Right lobe of liver (tissue), 6 donors: Measurements from ENCODE around the gene ADRA1B. TPM values are rescaled to one million over a fixed set of nuclear protein-coding genes. Genes with fewer than 3 reads are reported as not detected.

Experiments
- ATAC-seq, 4 donors: fragments of 200-7000 bp; cut with Tn5 transposase; one replicate each; pipeline ENCODE4 v1.9.1; 2020; ENCODE audit warnings: mild to moderate bottlenecking in 4 of 4, moderate library complexity in 4 of 4
- DNase-seq, 3 donors: peaks; one replicate each; pipeline ENCODE4 v3.0.0-alpha.2; 2020
- H3K27ac ChIP-seq, 3 donors: fragments of 200-600 bp; one replicate each; pipeline ENCODE4 v1.8.0; 2022
- H3K27me3 ChIP-seq, 2 donors: fragments of 200-600 bp; one replicate each; pipeline ENCODE4 v1.8.0; 2022
- H3K36me3 ChIP-seq, 4 donors: fragments of 200-600 bp; sonication (generic) in 1 of 4; one replicate each; pipeline versions ENCODE4 v1.5.1 to v1.8.0; 2017 to 2022; ENCODE audit warnings: control low read depth in 1 of 4
- H3K4me1 ChIP-seq, 4 donors: fragments of 200-600 bp; sonication (generic) in 1 of 4; one replicate each; pipeline versions ENCODE4 v1.5.1 to v1.8.0; 2017 to 2022; ENCODE audit warnings: control low read depth in 1 of 4
- H3K4me3 ChIP-seq, 3 donors: fragments of 200-600 bp; one replicate each; pipeline ENCODE4 v1.8.0; 2022
- H3K9me3 ChIP-seq, 4 donors: fragments of 200-600 bp; sonication (generic) in 1 of 4; one replicate each; pipeline versions ENCODE4 v1.5.1 to v1.8.0; 2017 to 2022; ENCODE audit warnings: control low read depth in 1 of 4
- POLR2A ChIP-seq: fragments of 450-650 bp; IDR thresholded peaks from one replicate; pipeline ENCODE4 v1.6.1; 2017; ENCODE audit warnings: antibody characterized with exemption, mild to moderate bottlenecking
- WGBS: methylation state at CpG from one replicate; pipeline ENCODE4 v1.1.6; 2018; ENCODE audit warnings: low coverage, low lambda C conversion rate; ENCODE audit not compliant: insufficient coverage; ENCODE audit errors: missing lambda C conversion rate; 5-methylcytosine and 5-hydroxymethylcytosine counted together
- intact Hi-C, 2 donors: fragments of 100-400 bp; cut with DNase I; formaldehyde crosslinking; loops; one replicate each; pipeline versions ENCODE4 v1.11.2 to v1.14.1; 2022
- total RNA-seq, 6 experiments: library from RNA; depleted of rRNA in 2 of 6; stranded (reverse); fragments of >200 nt in 2 of 6; fragmentation: NEBNext Ultra II Directional in 3 of 6; extraction: Animal tissue kit (Norgen Biotek cat#: 25700) in 3 of 6; gene quantifications; one replicate each; pipeline versions ENCODE4 v1.1.0 to v1.2.4, GENCODE V29; 2016 to 2023
- TF ChIP-seq, protein P1 (sequence below), 4 donors: fragments of 200-600 bp in 3 of 4; fragments of 450-650 bp in 1 of 4; IDR thresholded peaks; one replicate each; pipeline versions ENCODE4 v1.5.1 to v1.8.0; 2016 to 2022; ENCODE audit warnings: antibody characterized with exemption in 4 of 4, mild to moderate bottlenecking in 2 of 4
- donor health status: DM: no; HTN: yes; CAD: no.
- donor health status: DM: no; HTN: no; CAD: no.
- donor health status: DM: no; HTN: no; CAD: no.
- donor health status: DM: no; HTN: yes; CAD: no.
- donor health status: DM: no; HTN: yes; CAD: no.

Gene ADRA1B
- total RNA-seq, 6 experiments from 2014 or later, result 7.8 to 17.1 (median 10.2) TPM

DNA sequence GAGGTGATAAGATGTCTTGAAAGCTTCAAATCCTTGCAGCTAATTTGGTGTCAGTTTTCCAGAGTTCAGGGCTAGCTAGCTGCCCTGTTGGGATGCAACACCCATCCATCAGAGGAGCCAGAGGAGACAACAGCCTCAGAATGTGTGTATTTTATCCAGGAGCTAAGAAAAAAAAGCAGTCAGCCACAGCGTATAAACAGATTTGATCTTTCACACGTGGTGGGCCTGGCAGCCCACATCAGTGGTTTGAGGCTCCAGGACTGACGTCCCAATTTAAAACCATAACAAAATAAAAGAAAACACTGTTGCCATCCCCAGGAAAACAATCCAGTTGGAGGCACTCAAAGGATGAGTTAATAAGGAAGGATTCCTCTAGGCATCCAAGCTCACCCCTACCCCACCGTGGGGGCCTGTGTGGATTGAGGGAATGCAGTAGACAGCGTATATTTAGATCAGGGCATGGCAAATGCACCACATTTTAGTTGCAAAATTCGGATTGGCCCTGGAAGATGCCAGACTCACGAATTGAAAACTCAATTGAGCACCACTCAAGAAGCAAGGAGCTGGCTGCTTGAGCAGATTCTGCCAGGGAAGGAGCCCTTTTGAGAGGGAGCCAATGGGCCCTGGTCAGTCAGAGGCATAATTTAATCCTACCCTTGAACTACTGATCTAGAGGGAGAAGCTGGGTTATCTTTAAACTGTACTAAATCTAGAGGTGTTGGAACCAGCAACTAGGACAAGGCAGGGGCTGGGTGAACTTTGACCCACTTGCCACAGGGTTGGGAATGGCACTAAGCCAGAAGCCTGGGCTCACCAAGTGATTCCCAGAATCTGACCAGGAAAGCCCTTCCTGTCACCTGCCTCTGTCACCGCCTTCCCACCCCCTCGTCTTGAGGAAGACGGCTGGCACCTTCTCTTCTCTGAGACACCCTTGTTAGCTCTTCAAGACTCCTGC, 17.5 kb downstream of the ADRA1B start:
- Histone ChIP-seq H3K4me1 (peaks cover 0 to 12% (median 4%) of the 10 kb centered on the region in 4 donors), H3K27me3 (no peaks in the 10 kb centered on the region), H3K36me3 (no peaks in the 10 kb centered on the region), H3K9me3 (no peaks in the 10 kb centered on the region), H3K4me3 (no peak overlapping the region), H3K27ac (no peak overlapping the region)
- intact Hi-C loops, result no loop called here
- 48% methylated on average over 7 of the region's 10 CpGs for WGBS
- TF ChIP-seq POLR2A, result no peak
- TF ChIP-seq, protein P1, sequence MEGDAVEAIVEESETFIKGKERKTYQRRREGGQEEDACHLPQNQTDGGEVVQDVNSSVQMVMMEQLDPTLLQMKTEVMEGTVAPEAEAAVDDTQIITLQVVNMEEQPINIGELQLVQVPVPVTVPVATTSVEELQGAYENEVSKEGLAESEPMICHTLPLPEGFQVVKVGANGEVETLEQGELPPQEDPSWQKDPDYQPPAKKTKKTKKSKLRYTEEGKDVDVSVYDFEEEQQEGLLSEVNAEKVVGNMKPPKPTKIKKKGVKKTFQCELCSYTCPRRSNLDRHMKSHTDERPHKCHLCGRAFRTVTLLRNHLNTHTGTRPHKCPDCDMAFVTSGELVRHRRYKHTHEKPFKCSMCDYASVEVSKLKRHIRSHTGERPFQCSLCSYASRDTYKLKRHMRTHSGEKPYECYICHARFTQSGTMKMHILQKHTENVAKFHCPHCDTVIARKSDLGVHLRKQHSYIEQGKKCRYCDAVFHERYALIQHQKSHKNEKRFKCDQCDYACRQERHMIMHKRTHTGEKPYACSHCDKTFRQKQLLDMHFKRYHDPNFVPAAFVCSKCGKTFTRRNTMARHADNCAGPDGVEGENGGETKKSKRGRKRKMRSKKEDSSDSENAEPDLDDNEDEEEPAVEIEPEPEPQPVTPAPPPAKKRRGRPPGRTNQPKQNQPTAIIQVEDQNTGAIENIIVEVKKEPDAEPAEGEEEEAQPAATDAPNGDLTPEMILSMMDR (IDR thresholded peaks at IDR 0.05), result no peak
- peak; percentile 78 to 95 (median 88) for ATAC-seq
- DNase-seq, result peak in 2 of 3 donors; percentile 51 to 59

DNA sequence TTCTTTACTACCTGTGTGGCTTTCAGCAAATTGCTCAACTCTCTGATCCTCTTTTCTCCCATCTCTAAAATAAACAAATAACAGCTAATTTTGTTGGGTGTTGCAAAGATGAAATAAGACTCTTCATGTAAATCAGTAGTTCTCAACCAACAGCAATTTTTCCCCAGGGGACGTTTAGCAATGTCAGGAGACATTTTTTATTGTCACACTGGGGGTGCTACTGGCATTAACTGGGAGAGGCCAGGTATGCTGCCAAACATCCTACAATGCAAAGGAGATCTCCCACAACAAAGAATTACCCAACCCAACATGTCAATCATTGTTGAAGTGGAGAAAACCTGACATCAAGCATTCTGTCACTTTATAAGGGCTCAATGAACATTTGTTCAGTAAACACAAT, 19.7 kb downstream of the ADRA1B start:
- H3K4me1 ChIP-seq, result peaks cover 0 to 12% (median 4%) of the 10 kb centered on the region in 4 donors
- ATAC-seq, result no peak
- no peak overlapping the region for H3K4me3 ChIP-seq
- no peaks in the 10 kb centered on the region for H3K9me3 ChIP-seq
- 42% methylated on average over 1 of the region's 1 CpG for WGBS
- no peaks in the 10 kb centered on the region for H3K27me3 ChIP-seq
- intact Hi-C loops, result no loop called here
- no peak for DNase-seq
- no peaks in the 10 kb centered on the region for H3K36me3 ChIP-seq
- no peak overlapping the region for H3K27ac ChIP-seq
- TF ChIP-seq, protein P1 (IDR thresholded peaks at IDR 0.05), result no peak
- TF ChIP-seq POLR2A, result no peak

- Histone ChIP-seq H3K4me1 (peaks cover 0 to 12% (median 4%) of the 10 kb centered on the region in 4 donors), H3K9me3 (no peaks in the 10 kb centered on the region), H3K27me3 (no peaks in the 10 kb centered on the region), H3K27ac (no peak overlapping the region), H3K4me3 (no peak overlapping the region), H3K36me3 (no peaks in the 10 kb centered on the region)
- WGBS, result 56% methylated on average over 3 of the region's 6 CpGs
- ATAC-seq, result peak in 1 of 4 donors; percentile 71
- intact Hi-C loops, result no loop called here
- TF ChIP-seq, protein P1 (IDR thresholded peaks at IDR 0.05), result no peak
- TF ChIP-seq POLR2A, result no peak
- DNase-seq, result no peak
Observed at GRCh38 chr5:159936686-159937329, 20.5 kb downstream of the ADRA1B start.

GRCh38 chr5:159937580-159937979, 21.3 kb downstream of the ADRA1B start:
- no peaks in the 10 kb centered on the region for H3K9me3 ChIP-seq
- WGBS, result 83% methylated on average over 10 of the region's 10 CpGs
- TF ChIP-seq, protein P1 (IDR thresholded peaks at IDR 0.05), result no peak
- TF ChIP-seq POLR2A, result no peak
- H3K36me3 ChIP-seq, result no peaks in the 10 kb centered on the region
- no peaks in the 10 kb centered on the region for H3K27me3 ChIP-seq
- peaks cover 0 to 12% (median 4%) of the 10 kb centered on the region in 4 donors for H3K4me1 ChIP-seq
- no peak for ATAC-seq
- no peak overlapping the region for H3K27ac ChIP-seq
- DNase-seq, result no peak
- no peak overlapping the region for H3K4me3 ChIP-seq
- intact Hi-C loops, result no loop called here
